SU-DHL-6 (cell line): ENCODE measurements around the gene SUMF1.

Experiments
- EZH2phosphoT487 ChIP-seq: fragments of 200-600 bp; sonication (generic), shearing (Covaris generic); conservative IDR thresholded peaks from 2 replicates; pipeline ENCODE4 v1.6.1; 2018; ENCODE audit warnings: mild to moderate bottlenecking, antibody characterized with exemption, low read length, moderate library complexity, mixed read lengths
- TF ChIP-seq, protein P1 (sequence below): fragments of 200-600 bp; sonication (generic); IDR thresholded peaks from one replicate; pipeline ENCODE4 v1.5.1; 2017; ENCODE audit warnings: antibody characterized with exemption, mild to moderate bottlenecking, low read length, moderate library complexity; ENCODE audit not compliant: insufficient read depth, poor library complexity, severe bottlenecking

- TF ChIP-seq, protein P1, sequence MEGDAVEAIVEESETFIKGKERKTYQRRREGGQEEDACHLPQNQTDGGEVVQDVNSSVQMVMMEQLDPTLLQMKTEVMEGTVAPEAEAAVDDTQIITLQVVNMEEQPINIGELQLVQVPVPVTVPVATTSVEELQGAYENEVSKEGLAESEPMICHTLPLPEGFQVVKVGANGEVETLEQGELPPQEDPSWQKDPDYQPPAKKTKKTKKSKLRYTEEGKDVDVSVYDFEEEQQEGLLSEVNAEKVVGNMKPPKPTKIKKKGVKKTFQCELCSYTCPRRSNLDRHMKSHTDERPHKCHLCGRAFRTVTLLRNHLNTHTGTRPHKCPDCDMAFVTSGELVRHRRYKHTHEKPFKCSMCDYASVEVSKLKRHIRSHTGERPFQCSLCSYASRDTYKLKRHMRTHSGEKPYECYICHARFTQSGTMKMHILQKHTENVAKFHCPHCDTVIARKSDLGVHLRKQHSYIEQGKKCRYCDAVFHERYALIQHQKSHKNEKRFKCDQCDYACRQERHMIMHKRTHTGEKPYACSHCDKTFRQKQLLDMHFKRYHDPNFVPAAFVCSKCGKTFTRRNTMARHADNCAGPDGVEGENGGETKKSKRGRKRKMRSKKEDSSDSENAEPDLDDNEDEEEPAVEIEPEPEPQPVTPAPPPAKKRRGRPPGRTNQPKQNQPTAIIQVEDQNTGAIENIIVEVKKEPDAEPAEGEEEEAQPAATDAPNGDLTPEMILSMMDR: peak; percentile 63
- TF ChIP-seq EZH2phosphoT487: no peak
Measured at GRCh38 chr3:4350789-4351163, 116.3 kb downstream of the SUMF1 start.
